ENCODE measurements around the gene SMC6.
A peak's percentile ranks its signal among the peaks of the same experiment; 100 is the strongest.

SMC6 gene

DNA sequence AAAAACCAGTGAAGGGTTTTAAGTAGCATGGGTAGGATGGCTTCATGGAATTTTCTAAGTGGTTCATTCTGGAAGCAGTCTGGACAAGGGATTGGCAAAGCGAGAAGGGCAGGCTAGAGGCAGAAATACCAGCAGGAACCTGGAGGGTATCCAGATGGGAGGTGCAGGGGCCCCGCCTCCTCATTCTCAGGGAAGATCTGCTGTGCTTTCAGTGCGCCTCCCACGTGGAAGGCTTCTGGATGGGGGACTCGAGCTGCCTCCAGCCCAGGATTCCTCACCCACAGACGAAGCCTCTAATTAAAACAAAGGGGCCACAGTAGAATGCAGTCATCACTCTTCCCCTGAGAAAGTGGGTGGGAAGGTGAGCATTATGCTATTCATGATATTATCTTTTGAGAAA lies 133.3 kb downstream of the SMC6 start:
- DNase-seq (ENCODE audit: low read depth) = peak; percentile 50
- TF ChIP-seq CTCF (IDR thresholded peaks at IDR 0.05; ENCODE audit: control insufficient read depth, insufficient read depth, low read depth, low read length, missing control alignments) = no peak
- no peak overlapping the region for H3K4me3 ChIP-seq (ENCODE audit: control insufficient read depth, low read depth, low read length)

GRCh38 chr2:17617955-17618354 lies 135.7 kb downstream of the SMC6 start:
- H3K4me3 ChIP-seq (ENCODE audit: control insufficient read depth, low read depth, low read length) = no peak overlapping the region
- TF ChIP-seq CTCF (IDR thresholded peaks at IDR 0.05; ENCODE audit: control insufficient read depth, insufficient read depth, low read depth, low read length, missing control alignments) = no peak
- DNase-seq (ENCODE audit: low read depth) = no peak

DNA sequence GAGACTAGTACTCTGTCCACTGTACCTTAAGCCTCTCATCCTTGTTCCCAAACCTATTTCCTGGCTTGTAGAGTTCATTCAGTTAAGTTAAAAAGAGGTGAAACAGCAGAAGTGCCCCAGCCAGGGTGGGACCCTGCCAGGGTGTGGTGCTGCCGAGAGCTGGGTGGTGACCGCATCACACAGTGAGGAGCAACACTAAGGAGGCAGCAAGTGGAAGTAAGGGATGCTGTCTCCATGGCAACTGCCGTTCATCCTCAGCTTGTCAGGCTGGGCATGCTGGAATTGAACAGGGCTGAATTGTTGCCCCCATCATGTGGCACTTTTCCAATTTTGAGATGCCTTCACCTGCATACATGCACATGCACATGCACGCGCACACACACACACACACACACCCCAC lies 136.1 kb downstream of the SMC6 start:
- no peak for DNase-seq (ENCODE audit: low read depth)
- TF ChIP-seq CTCF (IDR thresholded peaks at IDR 0.05; ENCODE audit: control insufficient read depth, insufficient read depth, low read depth, low read length, missing control alignments) = no peak
- no peak overlapping the region for H3K4me3 ChIP-seq (ENCODE audit: control insufficient read depth, low read depth, low read length)

GRCh38 chr2:17616405-17616804 lies 137.2 kb downstream of the SMC6 start:
- no peak for DNase-seq (ENCODE audit: low read depth)
- no peak overlapping the region for H3K4me3 ChIP-seq (ENCODE audit: control insufficient read depth, low read depth, low read length)
- no peak for TF ChIP-seq CTCF (IDR thresholded peaks at IDR 0.05; ENCODE audit: control insufficient read depth, insufficient read depth, low read depth, low read length, missing control alignments)

DNA sequence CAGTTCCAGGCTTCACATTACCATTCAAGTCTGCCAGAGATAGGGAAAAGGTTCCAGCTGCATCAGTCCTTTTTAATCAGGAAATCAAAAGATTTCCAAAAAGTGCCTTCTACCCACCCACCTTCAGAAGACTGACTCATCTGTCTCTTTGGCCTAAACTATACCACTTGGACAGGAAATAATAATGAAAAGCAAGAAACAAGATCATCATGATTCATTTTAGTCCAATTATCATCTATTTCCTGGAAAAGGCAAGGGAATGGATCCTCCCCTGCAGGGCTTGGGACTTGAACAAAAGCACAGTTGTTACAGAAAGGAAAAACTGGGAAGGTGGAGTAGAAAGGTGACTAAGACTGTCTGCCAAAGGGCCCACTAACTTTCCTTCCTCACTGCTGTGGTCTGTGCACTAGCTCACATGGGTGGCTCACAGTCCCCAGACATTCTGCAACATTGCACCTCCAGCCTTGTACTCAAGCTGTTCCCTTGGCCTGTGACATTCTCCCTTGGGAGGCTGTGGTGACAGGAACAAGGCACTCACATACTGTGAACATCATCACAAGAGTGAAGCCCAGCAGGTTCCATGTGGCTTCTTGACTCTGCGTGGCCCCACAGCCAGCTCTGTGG lies 137.8 kb downstream of the SMC6 start:
- peak; percentile 38 for DNase-seq (ENCODE audit: low read depth)
- H3K4me3 ChIP-seq (ENCODE audit: control insufficient read depth, low read depth, low read length) = no peak overlapping the region
- TF ChIP-seq CTCF (IDR thresholded peaks at IDR 0.05; ENCODE audit: control insufficient read depth, insufficient read depth, low read depth, low read length, missing control alignments) = no peak

DNA sequence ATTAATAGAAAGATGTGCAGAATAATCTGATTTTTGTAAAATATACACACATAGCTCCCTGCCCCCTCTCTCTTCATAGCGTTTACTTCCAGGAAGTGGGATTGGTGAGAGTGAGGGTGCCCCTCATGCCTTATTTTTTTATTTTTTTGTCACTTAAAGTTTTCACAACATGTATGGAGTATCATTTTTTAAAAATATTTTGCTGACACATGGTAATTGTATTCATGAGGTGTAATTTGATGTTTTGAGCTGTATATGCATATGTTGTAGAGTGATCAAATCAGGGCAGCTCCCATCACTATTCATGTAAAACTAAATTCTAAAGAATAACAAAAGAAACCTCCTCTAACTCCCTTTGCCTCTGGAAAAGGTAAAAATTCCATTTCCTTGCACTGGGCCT lies 138.5 kb downstream of the SMC6 start:
- H3K4me3 ChIP-seq (ENCODE audit: control insufficient read depth, low read depth, low read length) = no peak overlapping the region
- no peak for TF ChIP-seq CTCF (IDR thresholded peaks at IDR 0.05; ENCODE audit: control insufficient read depth, insufficient read depth, low read depth, low read length, missing control alignments)
- DNase-seq (ENCODE audit: low read depth) = no peak
